ENCODE data around the gene TP53AIP1.

DNA sequence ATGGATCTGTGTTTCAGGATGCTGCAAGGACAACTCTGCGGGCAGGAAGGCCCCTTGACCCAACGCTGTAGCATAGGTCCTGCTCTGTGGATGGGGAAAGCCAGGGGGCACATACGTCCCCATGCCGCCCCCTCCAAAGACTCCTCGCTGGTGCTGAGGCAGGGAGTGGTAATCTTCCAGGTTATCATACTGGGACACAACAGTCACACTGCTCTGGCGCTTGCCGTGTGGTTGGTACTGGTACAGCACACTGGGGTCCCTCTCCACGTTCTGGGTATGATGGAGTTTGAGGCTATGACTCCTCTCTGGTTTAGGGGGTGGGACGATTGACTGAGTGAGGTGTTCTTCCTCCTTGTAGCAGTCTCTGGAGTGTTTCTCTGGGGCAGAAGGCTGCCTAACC lies 26.2 kb upstream of the TP53AIP1 start:
- TF ChIP-seq, protein P1, sequence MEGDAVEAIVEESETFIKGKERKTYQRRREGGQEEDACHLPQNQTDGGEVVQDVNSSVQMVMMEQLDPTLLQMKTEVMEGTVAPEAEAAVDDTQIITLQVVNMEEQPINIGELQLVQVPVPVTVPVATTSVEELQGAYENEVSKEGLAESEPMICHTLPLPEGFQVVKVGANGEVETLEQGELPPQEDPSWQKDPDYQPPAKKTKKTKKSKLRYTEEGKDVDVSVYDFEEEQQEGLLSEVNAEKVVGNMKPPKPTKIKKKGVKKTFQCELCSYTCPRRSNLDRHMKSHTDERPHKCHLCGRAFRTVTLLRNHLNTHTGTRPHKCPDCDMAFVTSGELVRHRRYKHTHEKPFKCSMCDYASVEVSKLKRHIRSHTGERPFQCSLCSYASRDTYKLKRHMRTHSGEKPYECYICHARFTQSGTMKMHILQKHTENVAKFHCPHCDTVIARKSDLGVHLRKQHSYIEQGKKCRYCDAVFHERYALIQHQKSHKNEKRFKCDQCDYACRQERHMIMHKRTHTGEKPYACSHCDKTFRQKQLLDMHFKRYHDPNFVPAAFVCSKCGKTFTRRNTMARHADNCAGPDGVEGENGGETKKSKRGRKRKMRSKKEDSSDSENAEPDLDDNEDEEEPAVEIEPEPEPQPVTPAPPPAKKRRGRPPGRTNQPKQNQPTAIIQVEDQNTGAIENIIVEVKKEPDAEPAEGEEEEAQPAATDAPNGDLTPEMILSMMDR (conservative IDR thresholded peaks at IDR 0.05) = no peak
- TF ChIP-seq ZFX (IDR thresholded peaks at IDR 0.05) = no peak
